GM23248 (cell line): ENCODE measurements around the gene SLC8A1.

Experiments used
- EZH2 ChIP-seq: fragments of 200-600 bp; sonication (generic); IDR thresholded peaks from 2 replicates; pipeline ENCODE4 v1.6.1; 2018; ENCODE audit warnings: antibody characterized with exemption, mild to moderate bottlenecking; ENCODE audit not compliant: insufficient read depth, poor library complexity, severe bottlenecking
- EZH2phosphoT487 ChIP-seq: fragments of 200-600 bp; sonication (generic); IDR thresholded peaks from 2 replicates; pipeline ENCODE4 v1.6.1; 2018; ENCODE audit warnings: antibody characterized with exemption, moderate library complexity, mild to moderate bottlenecking, low read depth; ENCODE audit not compliant: insufficient read depth

DNA sequence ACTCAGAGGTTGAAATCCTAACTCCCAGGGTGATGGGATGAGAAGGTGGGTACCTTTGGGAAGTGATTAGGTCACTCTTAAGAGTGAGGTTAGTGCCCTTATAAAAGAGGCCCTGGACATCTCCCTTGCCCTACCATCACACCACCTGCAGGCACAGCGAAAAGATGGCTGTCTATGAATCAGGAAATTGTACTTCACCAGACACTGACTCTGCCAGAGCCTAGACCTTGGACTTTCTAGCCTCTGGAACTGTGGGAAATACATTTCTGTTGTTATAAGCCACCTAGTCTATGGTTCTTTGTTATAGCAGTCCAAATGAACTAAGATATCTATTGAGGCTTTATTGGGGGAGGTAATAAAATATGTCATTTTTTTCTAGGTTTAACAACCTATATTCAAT is 203.6 kb downstream of the SLC8A1 start:
- no peak for TF ChIP-seq EZH2
- TF ChIP-seq EZH2phosphoT487: no peak
